Coronary artery (tissue), 2 donors: Measurements from ENCODE around the gene NPB.

Experiments used
- DNase-seq: peaks from one replicate; pipeline ENCODE4 v3.0.0-alpha.2; 2017; ENCODE audit warnings: low spot score
- H3K27ac ChIP-seq, 2 donors: fragments of 200-600 bp; sonication (generic); one replicate each; pipeline ENCODE4 v1.5.1; 2016 to 2019
- H3K4me3 ChIP-seq: fragments of 200-600 bp; sonication (generic); 2 replicates; pipeline ENCODE4 v1.5.1; 2016; ENCODE audit warnings: mild to moderate bottlenecking, moderate library complexity
- TF ChIP-seq, protein P1 (sequence below): fragments of 200-600 bp; sonication (generic); IDR thresholded peaks from one replicate; pipeline ENCODE4 v1.5.1; 2019; ENCODE audit warnings: antibody characterized with exemption

NPB gene

DNA sequence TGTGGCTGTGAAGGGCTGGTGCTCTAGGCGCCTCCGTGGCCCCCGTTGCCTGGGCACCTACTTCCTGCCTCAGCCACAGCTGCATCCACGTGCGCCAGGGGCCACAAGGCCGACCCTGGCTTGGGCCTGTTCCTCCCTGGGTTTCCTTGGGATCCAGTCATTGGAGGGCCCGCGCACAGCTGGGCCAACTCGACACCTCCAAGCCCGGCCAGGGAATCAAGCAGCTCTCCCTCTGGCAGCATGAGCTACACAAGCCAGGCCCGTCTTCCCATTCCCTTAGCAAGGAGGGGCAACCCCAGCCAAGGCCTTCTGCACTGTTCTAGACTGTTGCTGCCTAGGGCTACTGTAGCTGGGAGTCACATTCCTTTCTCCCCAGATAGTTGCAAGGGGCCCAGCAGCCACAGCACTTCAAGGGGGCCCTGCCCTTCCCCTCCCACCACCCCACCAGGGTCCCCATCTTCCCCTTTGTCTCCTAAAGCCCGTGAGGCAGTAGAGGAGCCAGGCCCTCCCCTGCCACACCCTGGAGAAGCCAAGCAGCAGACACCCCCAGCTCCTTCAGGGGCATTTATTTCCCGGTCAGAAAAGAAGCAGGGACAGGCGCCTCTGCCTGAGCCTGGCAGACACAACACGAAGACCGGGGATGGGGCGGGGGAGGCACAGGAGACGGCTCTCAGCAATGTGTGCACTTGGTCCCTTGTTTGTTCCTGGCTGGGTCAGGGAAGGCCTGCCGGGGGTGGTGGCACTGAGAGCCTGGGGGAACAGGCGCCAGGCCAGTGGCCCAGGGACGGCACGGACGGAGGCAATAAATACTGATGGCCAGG is 34.7 kb upstream of the NPB start:
- no peak overlapping the region for H3K4me3 ChIP-seq
- no peak for DNase-seq
- TF ChIP-seq, protein P1, sequence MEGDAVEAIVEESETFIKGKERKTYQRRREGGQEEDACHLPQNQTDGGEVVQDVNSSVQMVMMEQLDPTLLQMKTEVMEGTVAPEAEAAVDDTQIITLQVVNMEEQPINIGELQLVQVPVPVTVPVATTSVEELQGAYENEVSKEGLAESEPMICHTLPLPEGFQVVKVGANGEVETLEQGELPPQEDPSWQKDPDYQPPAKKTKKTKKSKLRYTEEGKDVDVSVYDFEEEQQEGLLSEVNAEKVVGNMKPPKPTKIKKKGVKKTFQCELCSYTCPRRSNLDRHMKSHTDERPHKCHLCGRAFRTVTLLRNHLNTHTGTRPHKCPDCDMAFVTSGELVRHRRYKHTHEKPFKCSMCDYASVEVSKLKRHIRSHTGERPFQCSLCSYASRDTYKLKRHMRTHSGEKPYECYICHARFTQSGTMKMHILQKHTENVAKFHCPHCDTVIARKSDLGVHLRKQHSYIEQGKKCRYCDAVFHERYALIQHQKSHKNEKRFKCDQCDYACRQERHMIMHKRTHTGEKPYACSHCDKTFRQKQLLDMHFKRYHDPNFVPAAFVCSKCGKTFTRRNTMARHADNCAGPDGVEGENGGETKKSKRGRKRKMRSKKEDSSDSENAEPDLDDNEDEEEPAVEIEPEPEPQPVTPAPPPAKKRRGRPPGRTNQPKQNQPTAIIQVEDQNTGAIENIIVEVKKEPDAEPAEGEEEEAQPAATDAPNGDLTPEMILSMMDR, result no peak
- H3K27ac ChIP-seq, result peak overlapping the region; percentile 7 to 100

DNA sequence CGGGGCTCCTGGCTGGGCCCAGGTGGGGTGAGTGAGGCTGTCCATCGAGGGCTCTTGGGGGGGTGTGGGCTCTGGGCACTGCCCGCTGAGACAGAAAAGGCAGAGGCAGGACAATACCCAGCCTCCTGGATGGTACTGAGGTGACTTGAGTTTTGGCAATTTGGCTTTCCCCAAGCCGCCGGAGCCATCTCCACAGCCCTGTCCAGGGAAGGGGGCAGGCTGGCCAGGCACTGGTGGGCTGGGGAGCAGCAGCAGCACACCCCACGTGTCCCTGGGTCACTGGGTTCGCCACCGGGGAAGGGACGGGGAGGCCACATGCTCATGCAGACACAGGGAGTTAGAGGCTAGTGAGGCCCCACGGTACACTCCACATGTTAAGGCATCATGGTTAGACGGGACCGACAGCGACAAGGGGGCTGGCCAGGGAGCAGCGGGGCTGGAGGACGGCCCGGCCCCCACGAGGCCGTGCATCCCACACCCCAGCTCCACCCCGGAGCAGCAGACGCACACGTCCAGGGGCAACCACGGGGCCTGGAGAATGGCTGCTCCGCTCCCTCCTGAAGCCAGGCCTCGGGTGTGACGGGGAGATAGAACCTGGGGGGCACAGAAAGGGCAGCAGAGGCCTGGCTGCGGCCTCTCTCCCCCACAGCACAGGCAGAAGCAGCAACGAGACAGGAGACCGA is 33.9 kb upstream of the NPB start:
- Histone ChIP-seq H3K27ac (peak overlapping the region; percentile 83 to 100), H3K4me3 (no peak overlapping the region)
- TF ChIP-seq, protein P1, result no peak
- DNase-seq, result no peak

DNA sequence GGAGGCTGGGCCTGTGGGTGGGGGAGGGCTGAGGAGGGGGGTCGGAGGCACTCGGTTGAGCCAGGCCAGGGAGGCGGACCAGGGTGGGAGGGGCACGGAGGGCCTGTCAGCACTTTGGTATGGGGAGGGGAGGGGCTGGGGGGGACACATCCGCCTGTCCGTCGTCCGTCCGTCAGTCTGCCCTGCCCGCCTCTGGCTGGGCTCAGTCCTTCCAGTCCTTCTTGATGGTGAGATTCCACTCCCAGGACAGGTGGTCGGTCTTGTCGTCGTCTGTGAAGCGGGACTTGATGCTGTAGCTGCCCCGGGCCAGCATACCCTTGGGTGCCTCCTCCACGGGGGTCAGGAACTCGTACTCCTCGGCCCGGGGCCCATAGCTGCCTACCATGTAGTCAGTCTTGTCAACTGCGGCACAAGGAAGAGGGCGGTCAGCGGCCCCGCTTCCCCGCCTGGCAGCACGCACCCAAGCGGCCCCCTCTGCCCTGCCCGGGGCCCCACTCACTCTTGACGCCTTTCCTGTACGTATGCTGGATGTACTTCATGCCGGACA is 33.3 kb upstream of the NPB start:
- TF ChIP-seq, protein P1, result no peak
- Histone ChIP-seq H3K27ac (peak overlapping the region; percentile 83 to 100), H3K4me3 (peak overlapping the region; percentile 90)
- no peak for DNase-seq

DNA sequence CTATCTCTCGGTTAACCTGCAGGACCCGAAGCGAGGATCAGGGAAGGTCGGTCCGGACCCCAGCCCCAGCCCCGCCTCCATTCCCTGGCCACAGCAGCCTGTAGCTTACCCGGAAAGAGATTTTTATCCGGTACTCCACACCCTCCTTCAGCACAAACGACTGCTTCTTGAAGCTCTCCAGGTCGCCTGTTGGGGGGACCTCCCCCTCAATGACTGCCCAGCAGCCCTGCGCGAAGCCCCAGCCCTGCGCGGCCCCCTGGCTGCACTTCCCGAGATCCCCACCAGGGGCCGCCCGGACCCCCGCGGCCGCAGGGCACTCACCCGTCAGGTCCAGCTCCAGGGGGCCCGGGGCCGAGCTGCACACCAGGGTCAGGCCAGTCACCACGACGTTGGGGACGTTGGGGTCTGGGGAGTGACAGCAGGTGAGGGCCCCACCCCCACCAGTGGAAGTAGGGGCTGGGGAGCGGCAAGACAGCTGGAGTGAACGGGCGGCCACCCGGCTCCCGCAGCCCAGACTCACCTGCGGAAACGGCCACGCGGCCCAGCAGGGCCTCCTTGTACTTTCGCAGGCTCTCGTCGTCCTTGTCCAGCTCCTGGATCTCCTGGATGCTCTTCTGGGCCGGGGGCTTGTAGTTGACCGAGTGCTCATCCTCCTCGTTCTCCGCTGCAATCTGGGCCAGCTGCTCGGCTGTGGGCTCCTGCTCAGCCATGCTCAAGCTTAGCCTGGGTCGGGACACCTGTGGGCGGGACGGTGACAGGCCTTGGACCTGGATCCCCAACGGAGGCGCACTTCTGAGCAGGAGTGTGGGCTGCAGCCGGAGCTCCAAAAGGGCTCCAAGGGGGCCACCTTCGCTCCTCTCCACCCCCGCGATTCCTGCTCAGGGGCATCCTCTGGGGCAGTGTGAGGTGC is 32.6 kb upstream of the NPB start:
- TF ChIP-seq, protein P1, result peak; percentile 72
- Histone ChIP-seq H3K4me3 (peak overlapping the region; percentile 90), H3K27ac (peak overlapping the region; percentile 83 to 100)
- no peak for DNase-seq

DNA sequence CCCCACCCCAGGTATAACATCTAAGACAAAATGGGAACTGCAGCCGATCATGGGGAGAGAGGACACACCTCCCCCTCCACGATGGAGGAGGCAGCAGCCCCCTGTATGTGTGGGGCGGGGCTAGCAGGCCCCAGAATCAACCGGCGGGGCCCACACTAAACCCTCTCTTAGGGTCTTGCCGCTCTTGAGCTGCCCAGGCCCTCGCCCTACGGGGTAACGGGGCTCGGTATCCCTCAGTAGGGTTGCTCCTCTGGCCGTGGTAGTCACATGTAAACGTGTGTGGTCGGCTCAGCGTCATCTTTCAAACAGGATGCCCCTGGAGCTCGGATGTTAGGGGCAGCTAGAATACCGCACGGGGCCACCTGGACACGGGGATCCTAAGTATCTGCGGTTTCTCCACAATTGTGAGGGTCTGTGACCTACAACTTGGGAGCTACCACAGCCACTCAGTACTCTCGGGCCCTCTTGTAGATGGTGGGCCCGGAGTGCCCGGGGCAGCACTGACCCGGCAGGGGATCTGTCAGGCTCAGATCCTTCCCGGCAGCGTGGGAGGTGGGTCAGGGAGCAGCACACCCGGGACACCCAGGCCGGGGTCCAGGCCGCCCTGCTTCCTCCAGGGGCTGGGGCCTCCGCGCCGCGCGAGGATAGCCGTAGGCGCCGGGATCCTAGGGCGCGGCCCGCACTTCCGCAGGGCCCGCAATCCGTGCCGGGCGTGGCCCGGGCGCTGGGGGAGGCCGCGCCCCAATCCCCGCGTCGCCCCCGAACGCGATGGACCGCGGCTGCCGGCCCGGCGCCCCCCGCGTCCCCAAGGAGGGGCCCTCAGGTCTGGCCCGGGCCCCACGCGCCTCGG is 31.7 kb upstream of the NPB start:
- TF ChIP-seq, protein P1, result no peak
- peak overlapping the region; percentile 83 to 100 for H3K27ac ChIP-seq
- H3K4me3 ChIP-seq, result peak overlapping the region; percentile 90
- DNase-seq, result no peak

DNA sequence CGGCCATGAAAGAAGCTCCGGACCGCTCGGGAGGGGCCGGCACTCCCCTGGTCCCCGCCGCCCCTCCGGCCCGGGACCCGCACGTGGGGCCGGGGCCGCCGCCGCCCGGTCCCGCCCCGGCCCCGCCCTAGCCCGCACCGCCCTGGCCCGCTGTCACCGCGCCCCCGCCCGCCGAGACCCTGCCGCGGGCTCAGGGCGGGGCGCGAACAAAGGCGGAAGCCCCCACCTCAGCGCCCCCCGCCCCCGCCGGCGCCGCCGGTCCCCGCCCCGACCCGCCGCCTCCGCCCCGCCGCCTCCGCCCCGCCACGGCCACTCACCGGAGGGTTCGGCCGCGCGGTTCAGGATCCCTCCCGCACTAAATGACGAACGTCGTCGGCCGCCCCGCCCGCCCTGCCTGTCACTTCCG is 31.1 kb upstream of the NPB start, which contains the start of gene ARHGDIA:
Gene ARHGDIA (minus strand): TSS at position 357 of the 406 bp plus-strand sequence. CDS start 1,407 bp downstream, outside the sequence.
- peak within 1 kb of the TSS; percentile 83 to 100 for H3K27ac ChIP-seq
- TF ChIP-seq, protein P1, result no peak
- peak within 1 kb of the TSS; percentile 90 for H3K4me3 ChIP-seq
- DNase-seq, result no peak
